ENCODE results near the gene VMA21. TPM values are rescaled to one million over a fixed set of nuclear protein-coding genes. Genes with fewer than 3 reads are reported as not detected.

Gene VMA21, protein sequence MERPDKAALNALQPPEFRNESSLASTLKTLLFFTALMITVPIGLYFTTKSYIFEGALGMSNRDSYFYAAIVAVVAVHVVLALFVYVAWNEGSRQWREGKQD
- total RNA-seq = 15.9 and 20.5 TPM in 2 replicates

DNA sequence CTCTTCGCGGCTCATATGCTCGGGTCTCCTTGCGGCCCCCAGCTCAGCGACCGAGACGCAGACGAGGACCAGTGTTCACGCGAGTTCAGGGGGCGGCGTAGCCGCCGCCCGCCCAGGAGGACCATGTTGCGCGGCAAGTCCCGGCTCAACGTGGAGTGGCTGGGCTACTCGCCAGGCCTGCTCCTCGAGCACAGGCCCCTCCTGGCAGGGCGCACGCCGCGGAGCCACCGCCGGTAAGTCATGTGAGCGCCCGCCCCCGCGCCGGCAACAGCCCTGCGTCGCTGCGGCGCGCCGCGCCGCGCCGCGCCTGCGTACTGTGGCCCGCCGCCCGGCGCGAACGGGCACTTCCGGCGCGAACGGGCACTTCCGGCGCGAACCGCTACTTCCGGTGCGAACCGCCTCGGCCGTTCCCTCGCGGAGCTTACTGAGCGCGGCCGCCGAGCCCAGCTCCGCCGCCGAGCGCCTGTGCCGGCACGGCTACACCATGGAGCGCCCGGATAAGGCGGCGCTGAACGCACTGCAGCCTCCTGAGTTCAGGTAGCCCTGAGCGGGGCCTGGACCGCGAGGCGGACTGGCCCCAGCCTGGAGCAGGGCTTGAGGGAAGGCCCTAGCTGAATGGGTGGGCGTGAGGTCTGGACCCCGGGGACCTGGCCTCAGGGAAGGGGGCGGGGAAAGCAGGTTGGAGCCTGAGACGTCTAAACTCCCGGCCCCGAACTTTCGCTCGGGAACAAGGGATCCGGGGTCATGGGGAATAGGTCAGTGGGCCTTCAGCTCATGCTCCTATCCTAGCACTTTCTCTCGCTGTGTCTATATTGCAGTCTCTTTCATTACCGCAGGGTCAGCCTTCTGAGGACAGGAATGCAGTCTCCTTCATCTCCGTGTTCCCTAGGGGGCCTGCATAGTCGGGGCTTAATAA, at the start of gene VMA21:
Gene VMA21, plus strand, starts transcription at position 382 of the 916 bp plus-strand sequence. Its CDS starts 103 bp downstream, at position 485.

Other genes with a start within 250 kb of the VMA21 start
- gene GPR50, start 220.6 kb upstream of the VMA21 start, total RNA-seq = not detected in 2 replicates
- not detected in 2 replicates for gene PASD1, start 166.5 kb downstream of the VMA21 start, total RNA-seq